H1 (cell line): ENCODE measurements around the gene SLFNL1.

ENCODE experiments used
- CBX5 ChIP-seq: fragments of 300-800, 300-1000 bp; sonication (generic); IDR thresholded peaks from 2 replicates; pipeline ENCODE4 v1.7.1; 2016; ENCODE audit warnings: antibody characterized with exemption, low read length, low read depth
- CTBP2 ChIP-seq: IDR thresholded peaks from 2 replicates; pipeline ENCODE4 v1.7.0; 2011; ENCODE audit warnings: borderline replicate concordance, mild to moderate bottlenecking, moderate library complexity, mixed read lengths, low read length; ENCODE audit not compliant: insufficient read depth, insufficient read length
- CTCF ChIP-seq, 3 experiments: IDR thresholded peaks; 1 replicate in 2 of 3; 2 replicates in 1 of 3; pipeline versions ENCODE4 v1.5.1 to v1.6.1; 2011; ENCODE audit warnings: low read length in 3 of 3, mild to moderate bottlenecking in 3 of 3, inconsistent platforms in 2 of 3, low read depth in 1 of 3, moderate library complexity in 1 of 3; ENCODE audit not compliant: insufficient read depth in 1 of 3; ENCODE audit errors: control extremely low read depth in 1 of 3
- EGR1 ChIP-seq: IDR thresholded peaks from 2 replicates; pipeline ENCODE4 v1.6.1; 2011; ENCODE audit warnings: low read depth, low read length, borderline replicate concordance
- EZH2 ChIP-seq: fragments of 200-600 bp; sonication (generic); IDR thresholded peaks from 2 replicates; pipeline ENCODE4 v1.7.1; 2012; ENCODE audit warnings: low read depth, mild to moderate bottlenecking, moderate library complexity, low read length, inconsistent platforms; ENCODE audit not compliant: severe bottlenecking
- FOSL1 ChIP-seq: IDR thresholded peaks from 2 replicates; pipeline ENCODE4 v1.6.1; 2011; ENCODE audit warnings: mild to moderate bottlenecking, low read depth, low read length, moderate library complexity; ENCODE audit not compliant: insufficient read depth
- KDM1A ChIP-seq: fragments of 200-600, 300-600 bp; sonication (generic); IDR thresholded peaks from 2 replicates; pipeline ENCODE4 v1.7.1; 2016; ENCODE audit warnings: mild to moderate bottlenecking, low read length, borderline replicate concordance
- MAX ChIP-seq: IDR thresholded peaks from 2 replicates; pipeline ENCODE4 v1.6.1; 2012; ENCODE audit warnings: inconsistent platforms
- NRF1 ChIP-seq: IDR thresholded peaks from 2 replicates; pipeline ENCODE4 v1.6.1; 2011; ENCODE audit warnings: mild to moderate bottlenecking, low read depth, low read length, improper control_type of control experiment
- POLR2A ChIP-seq, 2 experiments: IDR thresholded peaks; 1 replicate in 1 of 2; 2 replicates in 1 of 2; pipeline ENCODE4 v1.6.1; 2011; ENCODE audit warnings: low read depth in 2 of 2, low read length in 2 of 2, mild to moderate bottlenecking in 2 of 2; ENCODE audit errors: control extremely low read depth in 1 of 2
- POLR2AphosphoS5 ChIP-seq: IDR thresholded peaks from 2 replicates; pipeline ENCODE4 v1.6.1; 2011; ENCODE audit warnings: low read depth, low read length
- RXRA ChIP-seq: IDR thresholded peaks from 2 replicates; pipeline ENCODE4 v1.6.1; 2011; ENCODE audit warnings: low read depth, mild to moderate bottlenecking, low read length, moderate library complexity; ENCODE audit not compliant: insufficient read depth
- SP1 ChIP-seq: IDR thresholded peaks from 2 replicates; pipeline ENCODE4 v1.6.1; 2011; ENCODE audit warnings: low read depth, low read length
- TAF1 ChIP-seq: IDR thresholded peaks from 2 replicates; pipeline ENCODE4 v1.6.1; 2011; ENCODE audit warnings: mild to moderate bottlenecking, low read depth, low read length

- TF ChIP-seq CTCF (IDR thresholded peaks at IDR 0.05; ENCODE audit: control extremely low read depth in 1 of 3, insufficient read depth in 1 of 3, low read depth in 1 of 3, low read length in 3 of 3) (no peak), MAX (no peak), EZH2 (no peak), SP1 (no peak), CBX5 (no peak), POLR2AphosphoS5 (no peak), TAF1 (no peak), KDM1A (no peak), NRF1 (no peak), FOSL1 (no peak), RXRA (no peak), EGR1 (no peak), CTBP2 (no peak), POLR2A (IDR thresholded peaks at IDR 0.05; ENCODE audit: control extremely low read depth in 1 of 2, low read depth in 2 of 2, low read length in 2 of 2) (no peak)
Observed at GRCh38 chr1:41037116-41037903, 15.8 kb upstream of the SLFNL1 start.
